Activated naive CD8-positive, alpha-beta T cell treated with anti-CD3 and anti-CD28 coated beads, Interleukin-2, amount 50 U/mL, for 16 hours (primary cell): ENCODE results near the gene TRIM43B.
"Not testable (repeated sequence)": the region's sequence is repeated elsewhere in the genome, so short reads cannot be mapped to it uniquely, and the experiment has no call there.

Experiments used
- DNase-seq: peaks from one replicate; pipeline ENCODE4 v3.0.0-alpha.2; 2020; ENCODE audit warnings: low read depth, low spot score

TRIM43B gene

DNA sequence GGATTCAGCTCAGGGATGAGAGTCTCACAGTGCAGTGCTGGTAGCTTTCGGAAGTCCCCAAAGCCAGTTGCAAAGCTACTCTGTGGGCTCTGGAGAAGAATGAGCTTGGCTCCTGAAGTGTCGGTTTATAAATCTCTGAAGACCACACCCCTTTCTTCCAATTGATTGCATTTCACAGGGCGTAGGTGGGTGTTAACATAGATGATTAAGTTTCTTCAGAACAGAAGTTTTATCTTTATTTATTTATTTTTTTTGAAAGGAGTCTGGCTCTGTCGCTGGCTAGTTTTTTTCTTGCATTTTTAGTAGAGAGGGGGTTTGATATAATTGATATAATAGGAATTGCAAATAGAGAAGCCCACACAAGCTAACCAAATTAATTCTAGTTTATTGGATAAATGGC, at the start of gene TRIM43B:
Gene TRIM43B (minus strand): TSS at position 101 of the 400 bp plus-strand sequence. CDS start 2,040 bp downstream, outside the sequence.
- not testable (repeated sequence) for DNase-seq

DNA sequence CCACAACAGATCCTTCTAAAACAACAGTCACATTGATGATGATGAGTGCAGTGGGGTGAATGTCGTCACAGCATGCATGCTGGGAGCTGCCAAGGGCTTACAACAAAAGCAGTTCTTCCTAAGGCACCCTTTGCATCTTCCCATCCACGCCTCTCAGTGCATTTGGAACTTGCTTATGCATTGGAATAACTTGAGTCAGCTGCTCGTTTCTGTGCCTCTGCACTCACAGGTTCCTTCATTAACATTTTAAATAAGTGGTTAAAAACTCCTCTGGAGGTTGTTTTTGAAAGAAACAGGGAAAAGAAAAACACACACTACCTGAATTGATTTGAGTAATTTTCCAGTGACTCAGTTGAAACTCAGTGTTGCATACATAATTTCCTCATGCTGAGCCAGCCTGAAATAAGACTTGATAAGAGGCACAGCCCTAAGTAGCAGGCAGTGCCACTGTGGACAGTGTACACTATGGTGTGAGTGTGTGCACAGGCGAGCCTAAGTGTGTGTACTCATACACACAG, 46.8 kb upstream of the TRIM43B start:
- DNase-seq = no peak

DNA sequence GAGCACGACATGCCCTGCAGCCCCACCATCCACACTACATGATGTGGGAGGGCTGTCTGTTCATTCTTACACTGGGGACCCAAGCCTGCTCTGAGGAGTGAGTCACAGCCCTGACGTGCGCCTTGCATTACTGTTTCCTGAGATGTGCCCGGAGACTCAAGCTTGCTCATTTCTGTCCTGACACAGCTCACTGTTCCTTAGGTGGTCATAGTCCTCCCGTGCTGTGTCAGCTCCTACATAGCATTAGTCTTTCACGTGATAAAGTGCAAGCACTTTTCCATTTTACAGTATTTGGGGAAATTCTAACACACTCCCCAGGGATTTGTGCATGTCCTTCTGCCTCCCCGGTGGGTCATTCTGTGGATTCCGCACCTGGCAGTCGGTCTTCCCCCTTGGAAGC, 46.2 kb upstream of the TRIM43B start:
- no peak for DNase-seq

DNA sequence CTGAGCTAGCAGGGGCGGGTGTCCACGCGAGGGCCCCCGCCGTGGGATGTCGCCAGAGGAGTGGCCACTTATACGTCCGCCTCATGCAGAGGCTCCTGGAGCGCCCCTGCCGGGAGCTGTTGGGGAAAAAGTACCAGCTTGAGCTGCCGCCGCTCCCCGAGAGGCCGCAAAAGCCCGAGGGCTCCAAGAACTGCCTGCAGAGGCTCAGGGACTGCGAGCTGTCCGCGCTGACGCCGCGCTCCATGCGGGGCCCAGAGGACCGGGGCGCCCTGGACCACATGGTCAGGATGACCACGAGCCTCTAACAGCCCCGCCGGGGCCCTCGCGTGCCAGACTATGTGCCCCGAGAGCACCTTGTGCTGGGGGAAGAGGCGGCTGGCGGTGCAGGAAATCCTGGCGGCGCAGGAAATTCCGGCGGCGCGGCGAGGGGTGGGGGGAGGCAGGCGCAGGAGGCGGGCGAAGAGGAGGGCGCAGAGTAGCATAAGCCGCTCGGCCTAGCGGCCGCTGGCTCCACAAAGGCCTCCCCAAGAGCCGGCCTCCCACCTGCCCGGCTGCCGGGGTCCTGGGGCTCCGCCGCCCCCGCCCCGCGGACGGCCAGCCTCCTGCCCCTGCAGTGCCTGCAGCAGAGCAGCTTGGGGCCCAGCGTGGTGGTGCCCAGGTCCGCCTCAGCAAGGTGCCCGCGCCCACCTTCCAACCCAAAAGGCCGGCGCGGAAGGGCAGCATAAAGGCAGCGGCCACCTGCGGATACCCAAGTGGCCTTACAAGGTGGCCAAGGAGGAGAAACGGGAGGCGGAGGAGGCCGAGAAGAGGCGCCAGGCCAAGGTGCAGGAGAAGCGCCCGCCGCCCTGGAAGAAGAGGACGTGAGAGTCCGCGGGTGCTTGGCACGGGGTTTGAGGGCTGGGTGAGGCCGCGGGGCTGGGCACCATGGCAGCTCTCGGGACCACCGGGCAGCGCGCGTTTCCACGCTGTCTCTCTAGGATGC, 42.1 kb upstream of the TRIM43B start:
- DNase-seq = peak; percentile 14

DNA sequence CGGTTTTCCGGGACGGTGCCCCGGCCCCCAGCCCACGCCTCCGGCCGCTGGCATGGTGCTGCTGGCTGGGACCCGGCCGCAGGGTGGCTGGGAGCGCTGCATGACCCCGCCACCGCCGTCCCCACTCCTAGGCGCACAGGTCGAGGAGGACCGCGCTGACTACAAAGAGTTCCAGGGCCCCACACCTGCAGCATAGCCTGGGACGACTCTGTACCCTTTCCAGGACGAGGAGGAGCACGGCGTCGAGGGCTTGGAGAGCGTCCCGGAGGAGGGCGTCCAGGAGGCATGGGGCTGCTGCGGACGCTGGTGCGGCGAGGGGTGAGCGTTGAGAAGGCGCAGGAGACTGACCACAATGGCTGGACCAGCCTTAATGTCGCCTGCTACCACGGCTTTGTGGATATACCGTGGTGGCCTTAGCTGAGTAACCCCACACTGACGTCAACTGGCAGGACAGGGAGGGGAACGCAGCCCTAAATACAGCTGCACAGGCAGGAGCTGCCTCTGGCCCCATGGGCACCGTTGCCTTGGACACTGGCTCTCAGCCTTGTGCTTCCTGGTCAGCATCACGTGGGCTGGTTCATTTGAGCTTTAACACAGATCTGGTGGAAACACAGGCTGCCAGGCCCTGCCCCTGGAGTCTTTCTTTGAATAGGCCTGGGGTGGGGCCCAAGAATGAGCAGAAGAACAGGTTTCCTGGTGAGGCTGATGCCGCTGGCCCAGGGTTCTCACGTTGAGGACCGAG, 40.9 kb upstream of the TRIM43B start:
- no peak for DNase-seq

DNA sequence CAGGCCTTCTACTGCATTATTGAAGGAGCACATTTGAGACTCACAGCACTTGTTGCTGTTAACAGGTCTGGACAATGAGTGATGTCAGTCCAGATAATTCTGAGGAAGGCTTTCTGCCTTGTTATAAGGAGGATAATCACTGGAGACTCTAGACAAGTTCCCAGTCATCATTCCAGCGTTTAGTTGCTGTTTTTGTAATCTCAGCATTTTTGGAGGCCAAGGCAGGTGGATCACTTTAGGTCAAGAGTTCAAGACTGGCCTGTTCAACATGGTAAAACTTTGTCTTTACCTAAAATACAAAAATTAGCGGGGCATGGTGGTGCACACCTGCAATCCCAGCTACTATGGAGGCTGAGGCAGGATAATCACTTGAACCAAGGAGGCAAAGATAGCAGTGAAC, 39.6 kb upstream of the TRIM43B start:
- no peak for DNase-seq

DNA sequence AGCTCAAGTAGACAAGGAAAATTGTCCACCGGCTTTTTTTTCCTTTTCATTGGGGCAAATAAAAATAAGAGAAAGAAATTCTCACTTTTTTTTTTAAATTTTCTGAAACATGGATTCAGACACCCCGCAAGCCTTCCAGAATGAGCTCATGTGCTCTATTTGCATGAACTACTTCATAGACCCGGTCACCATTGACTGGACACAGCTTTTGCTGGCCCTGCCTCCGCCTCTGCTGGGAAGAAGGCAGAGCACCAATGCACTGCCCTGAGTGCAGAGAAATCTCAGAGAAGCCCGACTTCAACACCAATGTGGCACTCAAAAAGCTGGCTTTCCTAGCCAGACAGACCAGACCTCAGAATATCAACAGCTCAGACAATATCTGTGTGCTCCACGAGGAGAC, 30.2 kb upstream of the TRIM43B start:
- DNase-seq = no peak

DNA sequence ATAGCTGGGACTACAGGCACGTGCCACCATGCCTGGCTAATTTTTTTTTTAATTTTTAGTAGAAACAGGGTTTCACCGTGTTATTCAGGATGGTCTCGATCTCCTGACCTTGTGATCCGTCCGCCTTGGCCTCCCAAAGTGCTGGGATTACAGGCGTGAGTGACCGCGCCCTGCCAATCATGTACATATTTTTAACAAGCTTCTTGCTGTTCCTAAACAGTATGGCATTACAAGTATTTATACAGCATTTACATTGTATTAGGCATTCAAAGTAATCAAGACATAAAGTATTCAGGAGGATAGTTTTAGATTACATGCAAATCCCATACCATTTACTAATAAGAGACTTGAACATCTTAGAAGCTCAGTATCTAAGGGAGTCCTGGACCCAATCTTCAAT, 29.7 kb upstream of the TRIM43B start:
- DNase-seq = not testable (repeated sequence)

DNA sequence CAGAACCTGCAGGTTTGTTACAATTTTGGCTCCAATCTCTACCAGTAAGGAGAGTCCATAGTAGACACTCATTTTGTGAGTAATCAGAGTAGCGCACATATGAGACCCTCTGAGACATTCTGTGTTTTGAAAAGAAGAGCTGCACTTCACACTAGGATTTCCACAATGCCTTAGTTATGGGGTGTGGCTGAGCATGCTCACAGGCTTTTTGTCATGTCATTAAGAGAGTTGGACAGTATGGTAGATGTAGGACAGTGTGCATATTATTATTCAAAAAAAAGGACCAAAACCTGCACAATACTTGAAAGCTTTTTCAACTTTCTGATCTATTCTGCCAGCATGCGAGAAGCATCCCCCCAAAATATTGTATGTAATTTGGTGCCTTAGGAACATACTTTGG, 24.9 kb upstream of the TRIM43B start:
- DNase-seq = no peak

DNA sequence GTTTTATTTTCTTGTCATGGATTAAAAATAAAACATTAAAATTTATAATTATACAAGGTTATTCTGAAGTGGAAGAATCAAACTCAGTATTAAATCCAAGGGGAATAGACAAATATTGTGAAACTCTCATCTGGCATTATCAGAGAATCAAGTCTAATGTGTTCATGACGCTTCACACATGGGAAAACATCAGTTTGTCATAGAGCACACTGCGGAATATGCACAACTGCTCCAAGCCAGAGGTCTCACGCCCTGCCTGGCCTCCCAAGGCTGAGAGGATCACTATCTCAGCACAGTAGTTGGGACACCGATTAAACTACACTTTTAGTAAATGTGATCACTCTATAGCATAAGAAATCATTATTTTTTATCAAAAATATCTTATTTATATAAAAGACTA, 20.7 kb upstream of the TRIM43B start:
- DNase-seq = no peak

DNA sequence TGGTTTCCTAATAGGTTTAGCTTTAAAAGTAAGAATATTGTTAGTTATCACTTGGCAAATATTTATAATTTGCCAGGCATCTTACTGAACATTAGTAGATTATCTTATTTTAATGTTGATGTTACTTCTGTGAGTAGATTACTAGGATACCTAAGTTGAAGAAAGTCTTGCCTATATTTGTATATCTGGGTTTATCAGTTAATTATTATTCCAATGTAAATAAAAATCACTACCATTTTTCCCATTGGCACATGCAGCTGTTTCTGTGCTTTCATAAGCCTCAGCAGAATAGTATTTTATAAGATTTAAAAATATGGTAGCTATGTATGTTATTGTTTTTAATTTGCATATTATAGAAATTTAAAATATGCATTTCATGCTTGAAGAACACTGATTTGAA, 16.3 kb upstream of the TRIM43B start:
- no peak for DNase-seq

DNA sequence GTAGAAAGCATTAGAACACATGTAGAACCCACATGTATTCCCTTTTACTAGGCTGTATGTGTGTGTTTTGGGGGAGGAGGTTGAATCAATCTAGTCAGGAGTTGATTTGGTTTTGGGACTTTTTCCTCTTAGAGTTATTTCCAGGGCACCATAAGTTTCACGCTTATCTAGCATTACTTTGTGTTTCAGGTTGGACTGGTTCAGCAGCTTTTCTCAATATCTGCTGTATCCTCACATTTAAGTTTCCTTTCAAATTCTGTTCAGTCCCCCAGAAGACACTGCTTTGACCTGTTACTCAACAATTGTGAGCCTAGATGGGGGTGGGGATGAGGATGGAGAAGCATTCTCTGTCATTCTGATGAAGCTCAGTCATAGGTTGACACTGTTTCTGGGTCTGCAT, 7.5 kb upstream of the TRIM43B start:
- not testable (repeated sequence) for DNase-seq

DNA sequence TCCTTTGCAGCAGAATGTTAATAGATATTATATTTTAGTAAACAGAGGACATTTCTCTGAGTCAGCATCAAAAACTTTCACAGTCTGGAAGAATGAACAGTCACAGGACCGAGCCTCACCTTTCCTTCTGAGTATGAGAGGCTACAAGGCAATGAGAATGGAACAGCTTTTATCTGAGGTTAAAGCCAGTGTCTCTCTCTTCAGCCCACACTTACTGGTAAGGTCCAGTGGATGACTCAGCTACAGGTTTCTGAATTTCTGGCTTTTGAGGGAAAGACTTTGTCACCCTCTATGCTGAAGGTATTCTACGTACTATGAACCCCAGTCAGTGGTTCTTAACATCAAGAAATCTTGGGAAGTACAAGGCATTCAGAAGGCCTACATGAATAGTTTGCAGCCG, 9.5 kb downstream of the TRIM43B start:
- not testable (repeated sequence) for DNase-seq

DNA sequence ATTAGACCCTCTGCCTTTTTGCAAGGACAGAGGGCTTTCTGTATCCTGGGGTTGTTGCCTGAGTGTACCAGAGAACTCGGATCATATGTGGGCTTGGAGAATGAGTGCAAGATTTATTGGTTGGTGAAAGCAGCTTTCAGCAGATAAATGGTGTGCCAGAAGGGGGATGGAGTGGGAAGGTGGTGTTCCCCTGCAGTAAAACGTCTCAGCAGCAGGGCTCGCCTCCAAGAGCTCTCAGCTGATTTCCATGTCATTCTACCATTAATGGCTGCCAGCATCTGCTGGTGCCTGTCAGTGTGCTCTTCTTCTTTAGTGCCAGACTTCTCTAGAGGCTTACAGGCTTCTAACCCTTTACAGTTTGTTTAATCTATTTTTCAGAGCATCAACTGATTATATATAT, 16.6 kb downstream of the TRIM43B start:
- not testable (repeated sequence) for DNase-seq

DNA sequence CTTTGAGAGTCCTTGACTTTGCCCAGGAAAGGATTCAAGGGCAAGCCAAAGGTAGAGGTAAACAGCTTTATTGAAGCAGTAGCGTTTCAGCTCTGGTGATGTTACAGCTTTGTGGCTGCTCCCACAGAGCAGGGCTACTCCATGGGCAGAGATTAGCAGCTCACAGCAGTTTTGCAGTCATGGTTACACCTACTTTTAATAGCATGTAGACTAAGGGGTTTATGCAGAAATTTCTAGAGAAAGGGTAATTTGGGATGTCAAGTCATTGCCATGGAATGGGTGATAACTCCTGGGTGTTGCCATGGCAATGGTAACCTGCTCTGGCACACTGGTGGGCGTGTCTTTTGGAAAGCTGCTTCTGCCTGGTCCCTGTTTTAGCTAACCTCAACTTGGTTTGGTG, 18.0 kb downstream of the TRIM43B start:
- not testable (repeated sequence) for DNase-seq

DNA sequence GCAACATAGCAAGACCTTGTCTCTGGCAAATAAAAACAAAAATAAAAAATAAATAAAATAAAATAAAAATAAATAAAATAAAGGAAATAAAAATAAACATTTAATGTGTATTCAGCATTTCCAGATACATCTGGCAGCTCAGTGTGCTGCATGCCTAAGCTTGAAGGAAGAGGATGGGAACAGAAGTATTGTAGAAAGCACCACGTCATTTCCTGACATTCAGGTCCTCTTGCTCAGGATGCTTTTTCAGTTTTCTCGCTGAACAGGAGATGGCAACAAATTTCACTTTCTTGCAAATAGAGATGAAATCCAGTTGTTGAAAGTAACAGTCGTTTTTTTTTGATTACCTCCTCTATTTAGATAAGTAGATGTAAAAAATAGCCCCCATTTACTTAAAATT, 21.3 kb downstream of the TRIM43B start:
- not testable (repeated sequence) for DNase-seq

DNA sequence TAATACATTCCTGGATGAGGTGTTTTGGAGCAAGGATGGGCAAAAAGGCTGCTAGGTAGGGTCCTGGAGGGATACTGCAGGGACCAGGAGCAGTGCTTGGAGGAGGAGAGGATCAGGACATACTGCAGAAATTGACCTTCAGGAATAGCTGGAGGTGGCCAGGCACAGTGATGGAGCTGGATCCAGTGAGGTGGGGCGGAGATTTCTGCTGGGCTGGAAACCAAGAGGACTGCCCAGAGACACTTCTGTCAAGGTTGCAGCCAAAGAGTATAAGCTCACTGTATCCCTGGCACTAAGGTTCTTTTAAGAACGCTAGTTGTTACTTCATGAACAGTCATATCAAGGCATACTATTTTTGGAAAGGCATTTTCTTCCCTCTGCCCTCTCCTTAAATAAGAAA, 39.2 kb downstream of the TRIM43B start:
- DNase-seq = not testable (repeated sequence)

DNA sequence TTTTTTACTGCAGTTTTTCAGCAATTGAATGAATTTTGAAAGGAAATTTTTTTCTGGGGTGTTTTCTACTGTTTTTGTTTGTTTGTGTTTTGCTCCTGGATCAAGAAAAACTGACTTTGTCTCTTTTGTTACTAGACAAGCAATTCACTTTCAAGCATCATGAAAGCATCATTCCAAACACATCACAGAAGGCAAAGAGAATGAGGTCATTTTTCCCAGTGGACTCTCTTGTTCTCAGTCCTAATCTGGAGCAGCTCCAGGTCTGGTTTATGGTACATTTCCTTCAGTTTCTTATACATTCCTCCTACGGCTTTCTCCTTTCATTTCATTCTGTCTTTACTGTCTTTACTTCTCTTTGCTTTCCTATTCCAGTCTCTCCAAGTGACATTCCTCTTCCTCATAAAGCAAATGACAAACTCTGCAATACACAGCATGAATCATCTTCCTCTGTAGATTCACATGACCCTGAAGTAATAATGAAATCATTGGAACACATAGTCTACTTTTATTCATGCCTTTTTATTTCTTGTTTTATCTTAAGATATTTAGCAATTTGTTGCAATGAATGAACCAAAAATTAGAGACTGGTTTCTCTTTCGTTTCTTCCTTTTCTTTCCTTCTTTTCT, 42.0 kb downstream of the TRIM43B start:
- DNase-seq = not testable (repeated sequence)

DNA sequence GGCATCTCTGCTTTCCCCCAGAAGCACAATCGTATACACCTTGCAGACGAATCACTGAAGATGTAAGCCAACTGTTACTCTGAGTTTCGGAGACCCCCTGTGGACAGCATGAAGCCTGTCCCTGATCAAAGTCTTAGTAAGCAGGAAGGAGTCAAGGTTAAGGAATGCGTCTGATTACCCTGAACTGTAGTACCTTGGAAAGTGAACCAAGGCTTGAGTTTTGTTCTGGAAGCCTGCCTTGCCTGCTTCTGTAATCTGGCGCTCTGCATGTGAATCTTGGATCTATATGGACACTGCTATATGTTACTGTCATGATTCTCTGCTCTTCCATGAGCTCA, 48.7 kb downstream of the TRIM43B start:
- DNase-seq = not testable (repeated sequence)

DNA sequence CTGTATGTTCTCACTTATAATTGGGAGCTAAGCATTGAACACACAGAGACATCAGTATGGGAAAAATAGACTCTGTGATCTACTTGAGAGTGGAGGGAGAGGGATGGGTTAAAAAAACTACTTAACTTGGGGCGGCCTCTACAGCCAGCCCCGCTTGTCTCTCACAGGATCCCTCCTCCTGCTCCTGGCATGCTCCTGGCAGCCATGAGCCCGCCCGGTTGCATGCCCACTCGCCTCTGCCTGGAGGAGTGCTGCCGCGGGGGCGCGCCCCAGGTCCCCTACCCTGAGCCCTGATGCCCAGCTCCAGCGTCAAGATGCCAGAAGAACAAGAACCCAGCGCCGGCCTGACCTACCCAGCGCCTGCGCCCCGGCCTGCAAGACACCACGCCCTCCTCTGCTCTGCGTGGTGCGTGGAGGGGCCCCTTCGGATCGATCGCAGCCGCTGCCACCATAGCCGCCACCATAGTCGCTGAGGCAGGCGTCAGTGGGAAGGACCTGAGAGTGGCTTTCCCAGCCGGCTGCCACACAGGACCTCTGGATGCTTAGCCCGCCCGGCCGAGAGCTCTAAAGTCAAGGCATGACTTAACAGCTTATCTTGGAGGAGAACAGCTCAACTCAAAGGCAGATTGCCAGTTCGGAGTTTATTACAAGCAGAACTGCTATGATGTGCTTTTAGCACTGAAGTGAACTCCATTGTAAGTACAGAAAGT, 49.2 kb downstream of the TRIM43B start:
- DNase-seq = not testable (repeated sequence)

DNA sequence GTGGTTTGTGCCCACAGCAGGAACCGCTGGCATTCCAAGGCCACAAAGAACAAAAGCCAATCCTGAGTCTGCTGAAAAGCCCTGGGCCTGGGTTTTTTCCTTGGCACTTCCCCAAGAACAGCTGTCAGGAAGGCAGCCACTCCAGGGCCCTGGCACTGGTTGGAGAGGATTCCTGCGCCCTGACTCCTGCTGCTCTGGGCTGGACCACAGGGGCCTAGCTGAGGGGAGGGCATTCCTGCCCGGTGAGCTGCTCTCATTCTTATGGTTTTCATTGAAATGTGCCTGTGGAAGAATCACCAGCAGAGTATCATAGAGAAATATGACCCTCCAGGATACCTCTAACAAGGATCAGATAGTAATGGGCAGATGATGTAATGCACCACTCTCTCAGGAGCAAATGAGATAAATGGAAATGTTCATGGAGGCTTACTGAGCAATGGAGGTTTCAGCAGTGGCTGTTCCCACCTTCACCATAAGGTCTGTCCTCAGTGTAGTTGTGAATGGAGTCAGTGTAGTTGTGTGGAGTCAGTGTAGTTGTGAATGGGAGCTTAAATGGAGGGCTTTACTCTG, 50.0 kb downstream of the TRIM43B start:
- DNase-seq = not testable (repeated sequence)
